ENCODE data around the gene PROX1. TPM values are rescaled to one million over a fixed set of nuclear protein-coding genes. Genes with fewer than 3 reads are reported as not detected.

PROX1 gene
- total RNA-seq, 1 donor from 2014 or later, result 80.6 TPM

DNA sequence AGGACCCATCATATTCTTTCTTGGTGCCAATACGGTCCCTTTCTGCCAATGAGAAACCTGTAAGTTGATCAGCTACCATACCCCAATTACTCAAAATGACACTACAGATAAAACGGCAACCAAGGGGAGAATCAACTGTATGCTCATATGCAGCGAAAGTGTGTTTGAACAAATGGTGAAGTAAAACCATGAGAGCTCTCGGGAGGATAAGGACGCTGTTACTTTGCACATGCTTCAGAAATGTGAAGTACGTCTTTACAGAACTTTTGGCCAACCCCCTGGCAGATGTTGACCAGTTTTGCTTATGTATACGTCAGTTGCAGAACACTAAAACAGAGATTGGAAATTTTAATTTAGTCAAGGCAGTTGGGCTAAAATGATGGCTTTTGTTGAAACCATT is 79.6 kb downstream of the PROX1 start:
- no peaks in the 10 kb centered on the region for H3K36me3 ChIP-seq
- H3K4me3 ChIP-seq, result no peak overlapping the region
- no peaks in the 10 kb centered on the region for H3K4me1 ChIP-seq
- intact Hi-C loops (cut with micrococcal nuclease), result no loop called here
- H3K9me3 ChIP-seq (replicated peaks), result no peaks in the 10 kb centered on the region
- H3K27ac ChIP-seq (replicated peaks), result no peak overlapping the region
- DNase-seq, result no peak
- TF ChIP-seq, protein P1, sequence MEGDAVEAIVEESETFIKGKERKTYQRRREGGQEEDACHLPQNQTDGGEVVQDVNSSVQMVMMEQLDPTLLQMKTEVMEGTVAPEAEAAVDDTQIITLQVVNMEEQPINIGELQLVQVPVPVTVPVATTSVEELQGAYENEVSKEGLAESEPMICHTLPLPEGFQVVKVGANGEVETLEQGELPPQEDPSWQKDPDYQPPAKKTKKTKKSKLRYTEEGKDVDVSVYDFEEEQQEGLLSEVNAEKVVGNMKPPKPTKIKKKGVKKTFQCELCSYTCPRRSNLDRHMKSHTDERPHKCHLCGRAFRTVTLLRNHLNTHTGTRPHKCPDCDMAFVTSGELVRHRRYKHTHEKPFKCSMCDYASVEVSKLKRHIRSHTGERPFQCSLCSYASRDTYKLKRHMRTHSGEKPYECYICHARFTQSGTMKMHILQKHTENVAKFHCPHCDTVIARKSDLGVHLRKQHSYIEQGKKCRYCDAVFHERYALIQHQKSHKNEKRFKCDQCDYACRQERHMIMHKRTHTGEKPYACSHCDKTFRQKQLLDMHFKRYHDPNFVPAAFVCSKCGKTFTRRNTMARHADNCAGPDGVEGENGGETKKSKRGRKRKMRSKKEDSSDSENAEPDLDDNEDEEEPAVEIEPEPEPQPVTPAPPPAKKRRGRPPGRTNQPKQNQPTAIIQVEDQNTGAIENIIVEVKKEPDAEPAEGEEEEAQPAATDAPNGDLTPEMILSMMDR (IDR thresholded peaks at IDR 0.05; ENCODE audit: borderline replicate concordance), result no peak
- H3K27me3 ChIP-seq (ENCODE audit: low read depth), result no peaks in the 10 kb centered on the region

DNA sequence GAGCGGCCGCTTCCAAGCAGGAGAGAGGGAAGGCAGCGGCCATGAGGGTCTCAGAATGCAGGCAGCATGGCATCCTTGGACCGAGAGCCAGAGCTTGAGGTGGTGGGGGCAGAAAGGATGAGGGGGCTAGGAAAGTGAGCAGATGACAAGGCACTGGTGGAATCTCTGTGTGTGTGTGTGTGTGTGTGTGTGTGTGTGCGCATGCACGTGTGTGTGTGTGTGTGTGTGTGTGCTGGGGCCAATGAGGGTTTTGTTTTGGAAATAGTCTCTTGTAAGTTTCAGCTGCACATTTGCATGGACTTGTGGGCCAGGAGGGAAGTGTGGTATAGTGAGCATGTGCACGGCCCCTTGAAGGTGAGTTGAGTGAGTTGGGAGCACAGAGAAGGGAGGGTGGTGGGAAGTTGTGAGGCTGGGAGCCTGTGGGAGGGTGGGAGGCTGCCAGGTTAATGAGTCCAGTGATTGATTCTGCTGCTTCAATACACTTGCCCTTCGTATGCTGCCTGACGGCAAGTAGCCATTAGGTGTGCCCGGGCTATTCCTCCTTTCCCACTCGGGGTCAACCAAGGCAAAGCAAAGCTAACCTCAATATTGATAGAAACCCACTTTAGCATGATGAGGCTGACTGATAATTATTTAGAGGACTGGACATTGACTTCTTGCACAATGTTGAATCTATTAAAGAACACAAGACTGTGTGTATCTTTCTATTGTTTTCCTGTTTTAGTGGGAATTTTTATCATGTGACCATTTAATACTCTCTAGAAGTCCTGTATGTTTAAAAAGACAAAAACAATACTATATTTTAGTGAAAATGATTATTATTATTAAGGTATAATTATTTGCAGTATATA is 80.3 kb downstream of the PROX1 start:
- no peak for DNase-seq

DNA sequence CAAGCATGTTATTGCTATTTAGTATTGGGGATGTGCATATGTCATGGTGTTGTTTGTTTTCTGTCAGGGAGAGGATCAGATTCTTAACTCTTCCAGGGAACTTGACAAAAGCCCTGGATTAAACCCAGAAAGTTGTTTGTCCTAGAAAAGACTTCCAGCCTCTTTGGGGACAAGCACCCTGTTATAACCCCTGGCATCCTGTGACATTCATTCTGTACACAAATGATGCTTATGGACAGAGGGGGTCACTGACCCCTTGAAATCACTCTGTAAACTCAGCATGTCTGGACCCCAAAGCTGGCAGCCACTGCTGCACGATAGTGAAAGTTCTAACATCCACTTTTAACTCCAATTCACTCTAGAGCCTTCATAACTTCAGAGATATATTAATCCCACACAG is 81.2 kb downstream of the PROX1 start:
- no peak for DNase-seq
- Histone ChIP-seq H3K27ac (replicated peaks) (no peak overlapping the region), H3K4me1 (no peaks in the 10 kb centered on the region), H3K9me3 (replicated peaks) (no peaks in the 10 kb centered on the region), H3K36me3 (no peaks in the 10 kb centered on the region), H3K27me3 (ENCODE audit: low read depth) (no peaks in the 10 kb centered on the region), H3K4me3 (no peak overlapping the region)
- TF ChIP-seq, protein P1 (IDR thresholded peaks at IDR 0.05; ENCODE audit: borderline replicate concordance), result no peak
- intact Hi-C loops (cut with micrococcal nuclease), result no loop called here

More for the DNA sequence above, 80.3 kb downstream of the PROX1 start:
- intact Hi-C loops (cut with micrococcal nuclease), result no loop called here
- H3K36me3 ChIP-seq, result no peaks in the 10 kb centered on the region
- TF ChIP-seq, protein P1 (IDR thresholded peaks at IDR 0.05; ENCODE audit: borderline replicate concordance), result no peak
- H3K27me3 ChIP-seq (ENCODE audit: low read depth), result no peaks in the 10 kb centered on the region
- H3K9me3 ChIP-seq (replicated peaks), result no peaks in the 10 kb centered on the region
- no peak overlapping the region for H3K27ac ChIP-seq (replicated peaks)
- no peak overlapping the region for H3K4me3 ChIP-seq
- no peaks in the 10 kb centered on the region for H3K4me1 ChIP-seq

DNA sequence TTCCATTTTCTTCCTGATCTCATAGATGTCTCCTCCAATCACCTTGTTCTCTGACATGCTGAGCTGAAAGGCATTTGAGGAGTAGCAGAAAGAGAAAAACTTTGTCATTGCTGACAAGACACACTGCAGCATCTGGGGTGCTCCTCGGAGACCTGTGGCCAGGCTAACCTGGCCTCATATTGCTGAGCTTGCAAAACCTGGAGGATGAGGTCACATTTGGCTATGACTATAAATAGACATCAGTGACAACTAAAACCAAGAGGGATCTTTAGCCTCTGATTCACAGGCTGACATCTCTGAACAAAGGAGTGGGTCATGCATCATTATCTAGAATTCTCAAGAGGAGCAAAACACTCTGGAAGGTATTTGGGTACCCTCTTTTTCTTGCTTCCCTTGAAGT is 83.7 kb downstream of the PROX1 start:
- Histone ChIP-seq H3K4me3 (no peak overlapping the region), H3K27me3 (ENCODE audit: low read depth) (peaks cover 4% of the 10 kb centered on the region), H3K4me1 (no peaks in the 10 kb centered on the region), H3K9me3 (replicated peaks) (no peaks in the 10 kb centered on the region), H3K36me3 (no peaks in the 10 kb centered on the region), H3K27ac (replicated peaks) (no peak overlapping the region)
- DNase-seq, result no peak
- TF ChIP-seq, protein P1 (IDR thresholded peaks at IDR 0.05; ENCODE audit: borderline replicate concordance), result no peak
- intact Hi-C loops (cut with micrococcal nuclease), result no loop called here

DNA sequence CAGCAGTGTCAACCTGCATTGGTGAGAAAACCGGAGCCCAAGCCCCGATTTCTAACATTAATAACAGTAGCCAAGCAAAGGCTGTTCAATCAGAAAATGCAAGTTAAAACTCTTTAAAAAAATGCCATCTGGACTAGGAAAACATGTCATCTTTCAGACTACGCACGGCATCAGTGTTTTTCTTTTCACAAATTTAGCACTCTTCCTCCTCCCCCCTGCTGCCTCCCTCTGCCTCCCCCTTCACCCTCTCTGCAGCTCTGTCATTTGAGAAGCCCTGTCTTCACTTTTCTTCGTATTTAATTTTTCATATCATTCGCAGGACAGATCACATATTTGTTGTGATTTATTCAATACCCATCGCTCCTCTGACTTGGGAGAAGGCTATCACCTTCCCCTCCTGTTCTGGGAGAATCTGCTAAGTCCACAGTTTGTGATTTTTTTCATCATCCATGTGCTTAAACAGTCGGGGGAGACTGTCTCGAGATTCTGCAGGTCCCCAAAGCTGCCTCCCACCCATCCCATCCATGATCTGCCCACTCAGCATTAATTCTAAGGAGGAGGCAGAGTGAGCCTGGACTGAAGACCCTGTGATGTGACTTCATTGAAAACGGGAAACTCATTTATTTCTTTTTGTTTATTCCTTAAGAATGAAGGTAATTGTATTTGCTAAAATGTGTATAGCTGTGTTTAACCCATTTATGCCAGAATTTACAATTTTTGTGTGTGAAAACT is 84.8 kb downstream of the PROX1 start:
- Histone ChIP-seq H3K27me3 (ENCODE audit: low read depth) (peaks cover 4% of the 10 kb centered on the region), H3K27ac (replicated peaks) (no peak overlapping the region), H3K4me3 (no peak overlapping the region), H3K36me3 (no peaks in the 10 kb centered on the region), H3K4me1 (no peaks in the 10 kb centered on the region), H3K9me3 (replicated peaks) (no peaks in the 10 kb centered on the region)
- DNase-seq, result no peak
- TF ChIP-seq, protein P1 (IDR thresholded peaks at IDR 0.05; ENCODE audit: borderline replicate concordance), result no peak
- intact Hi-C loops (cut with micrococcal nuclease), result no loop called here

Measured in left ventricle myocardium inferior (tissue), 1 donor.